ENCODE results near the gene WDR1. TPM values are rescaled to one million over a fixed set of nuclear protein-coding genes. Genes with fewer than 3 reads are reported as not detected.

The WDR1 gene
- total and polyA plus RNA-seq, 10 of the 15 experiments (the other 5 are each of a cell fraction or from before 2014, with no cell fraction given) = 28.5 to 397 (median 290) TPM

DNA sequence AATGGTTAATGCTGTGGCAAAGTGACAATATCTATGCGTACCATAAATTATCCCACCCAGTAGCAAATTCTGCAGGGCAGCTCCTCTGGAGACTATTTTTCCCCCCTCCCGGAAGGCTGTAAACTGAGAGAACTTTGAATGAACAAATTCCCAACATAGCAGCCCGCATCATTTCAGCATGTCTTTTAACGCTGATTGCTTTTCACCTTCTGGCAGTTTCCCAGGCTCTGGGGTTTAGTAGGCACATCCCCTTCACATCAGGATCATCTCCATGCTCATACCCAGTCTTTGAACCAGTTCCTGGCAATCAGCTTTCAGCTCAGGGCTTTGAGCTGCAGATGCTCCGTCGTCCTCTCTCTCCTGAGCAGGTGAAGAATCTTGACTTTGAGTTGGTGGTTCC lies 26.6 kb upstream of the WDR1 start:
- in situ Hi-C loops (cut with MboI) (no loop called here), intact Hi-C loops (cut with micrococcal nuclease; ENCODE audit: unreplicated experiment) (no loop called here)
- H3K4me1 ChIP-seq (ENCODE audit: control insufficient read depth, insufficient read depth, low read length) = no peaks in the 10 kb centered on the region
- SMC1A ChIA-PET (ENCODE audit: uncharacterized antibody, unreplicated experiment) = no interaction called here
- CTCF ChIA-PET = interaction anchor here (0.9 to 1.1 kb wide), 2 partner anchors 10 to 15 kb away, joined by 3 to 4 read pairs; no protein-coding TSS in a partner anchor
- RAD21 ChIA-PET (ENCODE audit: unreplicated experiment) = interaction anchor here (1.1 kb wide), 1 partner anchor 24 kb away, joined by 3 read pairs; no protein-coding TSS in a partner anchor
- no peak overlapping the region for H3K4me2 ChIP-seq (ENCODE audit: control insufficient read depth, insufficient read depth)
- POLR2A ChIA-PET = no interaction called here
- no peak overlapping the region for H2AFZ ChIP-seq (ENCODE audit: control insufficient read depth, low read depth, low read length)
- H3K27me3 ChIP-seq (replicated peaks in 1 of 2; ENCODE audit: control insufficient read depth in 2 of 2, insufficient read depth in 2 of 2, low read length in 1 of 2) = no peaks in the 10 kb centered on the region; a peak in 2 of 4 replicates
- no peak for TF ChIP-seq TAF1 (IDR thresholded peaks at IDR 0.05; ENCODE audit: borderline replicate concordance, low read depth, low read length)
- TF ChIP-seq, protein P1, sequence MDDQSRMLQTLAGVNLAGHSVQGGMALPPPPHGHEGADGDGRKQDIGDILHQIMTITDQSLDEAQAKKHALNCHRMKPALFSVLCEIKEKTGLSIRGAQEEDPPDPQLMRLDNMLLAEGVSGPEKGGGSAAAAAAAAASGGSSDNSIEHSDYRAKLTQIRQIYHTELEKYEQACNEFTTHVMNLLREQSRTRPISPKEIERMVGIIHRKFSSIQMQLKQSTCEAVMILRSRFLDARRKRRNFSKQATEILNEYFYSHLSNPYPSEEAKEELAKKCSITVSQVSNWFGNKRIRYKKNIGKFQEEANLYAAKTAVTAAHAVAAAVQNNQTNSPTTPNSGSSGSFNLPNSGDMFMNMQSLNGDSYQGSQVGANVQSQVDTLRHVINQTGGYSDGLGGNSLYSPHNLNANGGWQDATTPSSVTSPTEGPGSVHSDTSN (IDR thresholded peaks at IDR 0.05; ENCODE audit: insufficient replicate concordance, low read depth, low read length) = no peak
- no peaks in the 10 kb centered on the region for H3K9me3 ChIP-seq (replicated peaks; ENCODE audit: control insufficient read depth, insufficient read depth, low read length)
- no peaks in the 10 kb centered on the region for H3K79me2 ChIP-seq (ENCODE audit: control insufficient read depth, insufficient read depth, low read length)
- no peaks in the 10 kb centered on the region for H4K20me1 ChIP-seq (ENCODE audit: control insufficient read depth, insufficient read depth)
- no peak for ATAC-seq
- no TSS peak for BruUV-seq (replicated peaks)
- no peak overlapping the region for H3K27ac ChIP-seq (ENCODE audit: control insufficient read depth, insufficient read depth)
- no peak overlapping the region for H3K4me3 ChIP-seq
- no peaks in the 10 kb centered on the region for H3K36me3 ChIP-seq (ENCODE audit: control insufficient read depth in 2 of 2, insufficient read depth in 2 of 2, low read length in 1 of 2)
- WGBS (ENCODE audit: insufficient coverage, insufficient replicate concordance, low lambda C conversion rate, missing lambda C conversion rate) = 93% methylated on average over 6 of the region's 6 CpGs
- FAIRE-seq = no peak
- no peak overlapping the region for H3K9ac ChIP-seq (ENCODE audit: control insufficient read depth, insufficient read depth, low read length)
- DNase-seq (ENCODE audit: low read depth, low spot score) = no peak

DNA sequence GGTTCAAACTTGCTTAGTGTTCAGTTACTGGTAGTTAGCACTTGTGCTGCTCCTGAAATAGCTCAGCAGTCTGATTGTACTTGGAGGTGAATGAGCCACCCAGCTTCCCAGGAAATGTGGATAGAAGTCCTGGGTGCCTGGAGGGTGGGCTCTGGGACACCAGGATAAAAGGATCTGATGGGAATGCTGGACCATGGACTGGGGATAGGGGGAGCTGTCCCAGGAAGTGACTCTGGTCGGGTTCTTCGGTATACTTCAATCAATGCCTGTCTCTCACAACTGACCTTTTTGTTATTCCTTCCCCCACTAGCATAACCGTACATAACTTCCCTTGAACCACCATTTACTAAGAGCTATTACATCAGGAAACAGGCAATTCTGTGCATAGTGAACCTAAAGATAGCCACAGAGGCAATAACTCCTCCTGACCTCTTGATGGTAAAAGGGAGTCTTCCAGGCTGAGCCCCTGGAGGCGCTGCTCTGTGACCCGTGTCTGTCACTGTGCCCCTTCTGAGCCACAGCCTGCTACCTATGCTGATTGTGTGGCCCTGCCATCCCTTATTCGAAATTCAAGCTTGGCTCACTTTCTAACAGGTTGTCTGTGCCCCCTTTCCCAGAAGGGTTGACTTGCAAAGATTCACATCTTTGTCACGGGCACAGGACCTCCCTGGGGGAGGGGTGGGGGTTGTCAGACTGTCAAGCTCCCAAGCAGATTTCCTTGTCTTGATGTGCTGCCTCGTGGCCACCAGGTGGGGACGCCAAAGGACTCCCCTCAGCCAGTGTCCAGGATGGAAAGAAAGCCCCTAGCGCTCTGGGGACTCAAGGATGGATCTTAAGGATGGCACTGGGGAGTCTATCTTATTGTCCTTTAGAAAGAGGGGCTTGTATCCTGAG lies 24.5 kb upstream of the WDR1 start:
- 41% methylated on average over 10 of the region's 10 CpGs for WGBS (ENCODE audit: insufficient coverage, insufficient replicate concordance, low lambda C conversion rate, missing lambda C conversion rate)
- H3K36me3 ChIP-seq (ENCODE audit: control insufficient read depth in 2 of 2, insufficient read depth in 2 of 2, low read length in 1 of 2) = no peaks in the 10 kb centered on the region
- intact Hi-C loops (cut with micrococcal nuclease; ENCODE audit: unreplicated experiment) (loop anchor here (1.0 kb wide), 1 partner anchor 19 kb away; no protein-coding TSS in a partner anchor), in situ Hi-C loops (cut with MboI) (no loop called here)
- H3K27me3 ChIP-seq (replicated peaks in 1 of 2; ENCODE audit: control insufficient read depth in 2 of 2, insufficient read depth in 2 of 2, low read length in 1 of 2) = no peaks in the 10 kb centered on the region; a peak in 1 of 4 replicates
- H3K4me1 ChIP-seq (ENCODE audit: control insufficient read depth, insufficient read depth, low read length) = no peaks in the 10 kb centered on the region
- ChIA-PET RAD21 (ENCODE audit: unreplicated experiment) (no interaction called here), POLR2A (no interaction called here), CTCF (interaction anchor here (0.6 to 1.4 kb wide), 2 partner anchors 11 to 223 kb away, joined by 3 to 4 read pairs; no protein-coding TSS in a partner anchor), SMC1A (ENCODE audit: uncharacterized antibody, unreplicated experiment) (no interaction called here)
- no peak for ATAC-seq
- no peaks in the 10 kb centered on the region for H3K79me2 ChIP-seq (ENCODE audit: control insufficient read depth, insufficient read depth, low read length)
- H3K4me3 ChIP-seq = no peak overlapping the region
- no peaks in the 10 kb centered on the region; the same call in 2 of the 3 replicates for H3K9me3 ChIP-seq (replicated peaks; ENCODE audit: control insufficient read depth, insufficient read depth, low read length)
- no peak for DNase-seq (ENCODE audit: low read depth, low spot score)
- no peak overlapping the region for H2AFZ ChIP-seq (ENCODE audit: control insufficient read depth, low read depth, low read length)
- no peak overlapping the region for H3K9ac ChIP-seq (ENCODE audit: control insufficient read depth, insufficient read depth, low read length)
- no peak overlapping the region for H3K4me2 ChIP-seq (ENCODE audit: control insufficient read depth, insufficient read depth)
- no peak for FAIRE-seq
- BruUV-seq (replicated peaks) = no TSS peak
- H4K20me1 ChIP-seq (ENCODE audit: control insufficient read depth, insufficient read depth) = no peaks in the 10 kb centered on the region
- no peak overlapping the region for H3K27ac ChIP-seq (ENCODE audit: control insufficient read depth, insufficient read depth)
- TF ChIP-seq ZNF217 (IDR thresholded peaks at IDR 0.05) (no peak), SREBF2 (IDR thresholded peaks at IDR 0.05; ENCODE audit: low read length) (no peak), PML (IDR thresholded peaks at IDR 0.05; ENCODE audit: low read length) (no peak), ZNF24 (IDR thresholded peaks at IDR 0.05) (no peak), POLR2AphosphoS5 (IDR thresholded peaks at IDR 0.05; ENCODE audit: low read length) (no peak), FOS (IDR thresholded peaks at IDR 0.05; ENCODE audit: borderline replicate concordance, extremely low read depth, insufficient read length) (no peak), SUPT20H (IDR thresholded peaks at IDR 0.05; ENCODE audit: borderline replicate concordance, control insufficient read depth, low read depth, low read length) (no peak)
- TF ChIP-seq, protein P2, sequence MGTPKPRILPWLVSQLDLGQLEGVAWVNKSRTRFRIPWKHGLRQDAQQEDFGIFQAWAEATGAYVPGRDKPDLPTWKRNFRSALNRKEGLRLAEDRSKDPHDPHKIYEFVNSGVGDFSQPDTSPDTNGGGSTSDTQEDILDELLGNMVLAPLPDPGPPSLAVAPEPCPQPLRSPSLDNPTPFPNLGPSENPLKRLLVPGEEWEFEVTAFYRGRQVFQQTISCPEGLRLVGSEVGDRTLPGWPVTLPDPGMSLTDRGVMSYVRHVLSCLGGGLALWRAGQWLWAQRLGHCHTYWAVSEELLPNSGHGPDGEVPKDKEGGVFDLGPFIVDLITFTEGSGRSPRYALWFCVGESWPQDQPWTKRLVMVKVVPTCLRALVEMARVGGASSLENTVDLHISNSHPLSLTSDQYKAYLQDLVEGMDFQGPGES (IDR thresholded peaks at IDR 0.05) = no peak
- TF ChIP-seq, protein P3, sequence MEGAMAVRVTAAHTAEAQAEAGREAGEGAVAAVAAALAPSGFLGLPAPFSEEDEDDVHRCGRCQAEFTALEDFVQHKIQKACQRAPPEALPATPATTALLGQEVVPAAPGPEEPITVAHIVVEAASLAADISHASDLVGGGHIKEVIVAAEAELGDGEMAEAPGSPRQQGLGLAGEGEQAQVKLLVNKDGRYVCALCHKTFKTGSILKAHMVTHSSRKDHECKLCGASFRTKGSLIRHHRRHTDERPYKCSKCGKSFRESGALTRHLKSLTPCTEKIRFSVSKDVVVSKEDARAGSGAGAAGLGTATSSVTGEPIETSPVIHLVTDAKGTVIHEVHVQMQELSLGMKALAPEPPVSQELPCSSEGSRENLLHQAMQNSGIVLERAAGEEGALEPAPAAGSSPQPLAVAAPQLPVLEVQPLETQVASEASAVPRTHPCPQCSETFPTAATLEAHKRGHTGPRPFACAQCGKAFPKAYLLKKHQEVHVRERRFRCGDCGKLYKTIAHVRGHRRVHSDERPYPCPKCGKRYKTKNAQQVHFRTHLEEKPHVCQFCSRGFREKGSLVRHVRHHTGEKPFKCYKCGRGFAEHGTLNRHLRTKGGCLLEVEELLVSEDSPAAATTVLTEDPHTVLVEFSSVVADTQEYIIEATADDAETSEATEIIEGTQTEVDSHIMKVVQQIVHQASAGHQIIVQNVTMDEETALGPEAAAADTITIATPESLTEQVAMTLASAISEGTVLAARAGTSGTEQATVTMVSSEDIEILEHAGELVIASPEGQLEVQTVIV (IDR thresholded peaks at IDR 0.05; ENCODE audit: borderline replicate concordance, partially characterized antibody) = no peak

Data from GM12878 (cell line).